KBM-7 (cell line): ENCODE measurements around the gene PRX.
A peak's percentile ranks its signal among the peaks of the same experiment; 100 is the strongest.

Experiments
- DNase-seq: peaks from one replicate; pipeline ENCODE4 v3.0.0-alpha.2; 2015
- in situ Hi-C: fragments of 300-500 bp; cut with MboI; formaldehyde crosslinking; loops from 2 replicates; pipeline ENCODE4 v1.14.3; 2020; ENCODE audit warnings: low sequenced_read_pairs, low pct_unique_long_range_greater_than_20kb, mixed read lengths

The PRX gene

GRCh38 chr19:40348961-40349507 is 64.1 kb downstream of the PRX start:
- DNase-seq = no peak
- in situ Hi-C loops = no loop called here

DNA sequence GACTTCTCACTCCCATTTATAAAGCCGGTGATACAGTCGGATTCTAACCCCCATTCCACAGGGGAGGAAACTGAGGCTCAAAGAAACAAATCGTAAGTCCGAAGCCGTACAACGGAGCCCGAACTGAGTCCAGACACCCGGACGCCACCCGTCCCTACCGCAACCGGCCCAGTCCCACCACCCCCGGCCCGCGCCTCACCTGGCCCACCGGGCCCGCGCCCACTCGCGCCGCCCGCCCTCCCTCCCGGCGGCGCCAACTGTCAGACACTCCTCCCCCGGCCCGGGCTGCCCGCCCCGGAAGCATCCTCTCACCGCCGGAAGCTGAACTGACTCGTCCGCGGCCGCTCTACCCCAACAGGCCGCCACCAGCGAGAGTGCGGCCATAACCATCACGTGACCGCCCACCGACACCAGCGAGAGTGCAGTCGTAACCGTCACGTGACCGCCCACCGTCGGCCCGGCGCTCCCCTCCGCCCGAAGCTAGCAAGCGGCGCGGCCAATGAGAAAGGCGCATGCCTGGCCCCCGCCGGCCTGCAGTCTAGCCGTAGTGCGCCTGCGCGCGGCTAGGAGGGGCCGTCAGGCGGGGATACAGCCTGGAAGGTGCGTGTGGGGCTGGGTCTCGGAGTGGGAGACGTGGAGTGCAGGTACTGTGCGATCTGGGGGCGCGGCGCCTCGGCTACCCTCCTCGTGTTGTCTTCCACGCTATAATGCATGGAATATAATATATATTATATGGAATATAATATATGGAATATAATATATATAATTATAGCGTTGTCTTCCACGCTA is 64.9 kb downstream of the PRX start, which contains the start of the genes C19orf47 and PLD3:
Gene C19orf47 (minus strand): TSS at position 273 of the 789 bp plus-strand sequence. CDS start 6,540 bp downstream, outside the sequence.
Gene PLD3 (plus strand): TSS at position 571 of the 789 bp plus-strand sequence. CDS start 17,789 bp downstream, outside the sequence.
- in situ Hi-C loops = no loop called here
- DNase-seq = peak; percentile 99

- in situ Hi-C loops = no loop called here
- DNase-seq = no peak
Observed at GRCh38 chr19:40344422-40344821, 68.8 kb downstream of the PRX start.
